ENCODE data around the gene PLCB2.

Gene PLCB2

DNA sequence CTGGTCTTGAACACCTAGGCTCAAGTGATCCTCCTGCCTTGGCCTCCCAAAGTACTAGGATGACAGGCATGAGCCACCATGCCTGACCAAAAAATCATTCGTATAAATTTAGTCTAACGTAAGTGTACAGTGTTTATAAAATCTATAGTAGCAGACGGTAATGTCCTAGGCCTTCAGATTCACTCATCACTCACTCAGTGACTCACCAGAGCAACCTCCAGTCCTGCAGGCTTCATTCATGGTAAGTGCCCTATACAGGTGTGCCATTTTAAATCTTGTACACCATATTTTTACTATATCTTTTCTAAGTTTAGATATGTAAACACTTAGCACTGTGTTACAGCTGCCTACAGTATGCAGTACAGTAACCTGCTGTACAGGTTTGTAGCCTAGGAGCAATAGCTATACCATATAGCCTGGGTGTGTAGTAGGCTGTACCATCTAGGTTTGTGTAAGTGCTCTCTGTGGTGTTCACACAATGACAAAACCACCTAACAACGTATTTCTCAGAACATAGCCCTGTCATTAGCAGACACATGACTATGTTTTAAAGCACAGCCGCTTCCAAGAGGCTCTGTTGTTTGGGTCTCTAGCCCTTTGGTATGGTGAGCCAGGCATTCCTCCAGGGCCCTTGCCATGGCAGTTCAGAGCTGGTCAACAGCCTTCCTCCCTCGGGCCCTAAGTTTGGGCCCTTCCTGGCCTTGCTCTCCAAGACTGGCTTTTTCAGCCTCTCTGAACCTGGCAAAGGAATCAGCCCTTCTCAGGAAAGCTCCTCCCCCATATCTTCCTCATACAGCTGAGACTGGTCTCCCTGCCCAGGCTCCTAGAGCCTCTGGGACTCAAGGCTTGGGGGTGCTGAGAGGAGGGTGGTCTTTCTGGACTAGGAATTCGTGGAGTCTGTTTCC is 34.9 kb upstream of the PLCB2 start:
- no peak for DNase-seq (ENCODE audit: low spot score)

- DNase-seq (ENCODE audit: low spot score), result no peak
These were observed 33.1 kb upstream of the PLCB2 start, which contains the start of gene CCDC9B for GRCh38 chr15:40340740-40341400. TSS of gene CCDC9B (minus strand) at chr15:40340939. CDS start at chr15:40340819, 120 bp downstream.

- no peak for DNase-seq (ENCODE audit: low spot score)
These were observed 32.5 kb upstream of the PLCB2 start for GRCh38 chr15:40340038-40340739.

GRCh38 chr15:40339621-40339945 is 31.8 kb upstream of the PLCB2 start:
- DNase-seq (ENCODE audit: low spot score), result no peak

GRCh38 chr15:40338921-40339620 is 31.3 kb upstream of the PLCB2 start:
- DNase-seq (ENCODE audit: low spot score), result no peak

DNA sequence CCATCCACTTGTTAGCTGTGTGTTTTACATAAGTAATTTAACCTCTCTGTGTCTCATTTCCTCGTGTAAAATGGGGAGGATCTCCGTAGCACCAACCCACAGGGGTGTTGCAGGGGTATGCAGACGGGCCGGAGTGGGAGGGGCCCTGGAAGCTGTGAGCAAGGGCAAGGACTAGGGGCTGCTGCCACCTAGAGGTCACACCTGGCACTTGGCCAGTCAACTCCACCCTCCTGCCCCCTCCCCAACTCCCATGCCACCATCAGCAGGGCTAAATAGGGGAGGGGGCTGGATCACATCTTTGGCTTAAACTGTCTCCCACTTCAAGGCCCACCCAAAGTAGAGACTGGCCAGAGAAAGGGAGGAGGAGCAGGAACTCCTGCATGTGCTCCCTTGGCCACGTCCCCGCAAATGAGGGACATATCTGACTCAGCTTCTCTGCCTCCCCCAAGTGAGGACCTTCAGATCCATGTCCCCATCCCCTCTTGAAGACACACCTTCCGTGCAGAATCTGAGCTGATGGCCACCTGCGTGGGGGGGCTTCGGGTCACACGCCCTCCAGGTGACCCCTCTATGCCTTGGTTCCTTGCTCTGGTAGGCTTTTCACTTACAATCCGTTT is 30.4 kb upstream of the PLCB2 start:
- DNase-seq (ENCODE audit: low spot score), result peak; percentile 88

GRCh38 chr15:40337597-40337996 is 29.9 kb upstream of the PLCB2 start:
- DNase-seq (ENCODE audit: low spot score), result no peak

GRCh38 chr15:40336744-40337122 is 29.0 kb upstream of the PLCB2 start:
- no peak for DNase-seq (ENCODE audit: low spot score)

DNA sequence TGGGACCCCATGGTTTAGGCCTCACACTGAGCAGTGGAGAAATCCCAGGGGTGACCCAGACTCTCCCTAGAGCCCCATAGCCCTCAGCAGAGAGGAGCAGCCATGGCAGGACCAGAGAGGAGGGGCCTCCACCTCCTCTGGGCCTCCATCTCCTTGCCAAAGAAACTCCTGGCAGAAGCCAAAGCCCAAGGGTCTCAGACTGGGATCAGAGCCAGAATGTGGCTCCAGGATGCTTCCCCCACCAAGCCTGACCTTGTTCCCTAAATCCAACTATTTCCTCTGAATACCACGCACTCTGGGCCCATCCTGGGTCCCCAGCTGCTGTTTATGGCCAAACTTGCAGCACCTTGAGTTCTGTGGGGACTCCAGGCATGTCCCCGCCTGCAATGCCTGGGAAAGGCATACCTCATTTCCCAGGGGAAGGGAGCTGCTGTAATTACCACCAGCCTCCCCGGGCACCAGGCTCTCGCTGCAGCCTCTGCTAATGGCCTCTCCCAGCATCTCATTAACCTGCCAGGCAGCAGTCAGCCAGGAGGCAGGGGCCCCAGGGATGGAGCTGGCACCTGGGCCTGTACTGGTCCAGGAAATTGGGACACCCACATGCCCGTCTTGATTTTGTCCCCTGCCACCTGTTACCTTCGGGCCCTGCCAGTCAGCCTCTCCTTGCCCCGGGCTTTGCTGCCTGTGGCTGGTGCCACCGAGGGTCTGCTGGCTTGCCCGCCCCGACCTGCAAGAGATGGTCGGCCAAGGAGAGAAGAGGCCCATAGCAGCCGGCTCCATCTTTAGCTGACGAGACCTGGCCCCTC is 28.4 kb upstream of the PLCB2 start:
- DNase-seq (ENCODE audit: low spot score), result no peak

DNA sequence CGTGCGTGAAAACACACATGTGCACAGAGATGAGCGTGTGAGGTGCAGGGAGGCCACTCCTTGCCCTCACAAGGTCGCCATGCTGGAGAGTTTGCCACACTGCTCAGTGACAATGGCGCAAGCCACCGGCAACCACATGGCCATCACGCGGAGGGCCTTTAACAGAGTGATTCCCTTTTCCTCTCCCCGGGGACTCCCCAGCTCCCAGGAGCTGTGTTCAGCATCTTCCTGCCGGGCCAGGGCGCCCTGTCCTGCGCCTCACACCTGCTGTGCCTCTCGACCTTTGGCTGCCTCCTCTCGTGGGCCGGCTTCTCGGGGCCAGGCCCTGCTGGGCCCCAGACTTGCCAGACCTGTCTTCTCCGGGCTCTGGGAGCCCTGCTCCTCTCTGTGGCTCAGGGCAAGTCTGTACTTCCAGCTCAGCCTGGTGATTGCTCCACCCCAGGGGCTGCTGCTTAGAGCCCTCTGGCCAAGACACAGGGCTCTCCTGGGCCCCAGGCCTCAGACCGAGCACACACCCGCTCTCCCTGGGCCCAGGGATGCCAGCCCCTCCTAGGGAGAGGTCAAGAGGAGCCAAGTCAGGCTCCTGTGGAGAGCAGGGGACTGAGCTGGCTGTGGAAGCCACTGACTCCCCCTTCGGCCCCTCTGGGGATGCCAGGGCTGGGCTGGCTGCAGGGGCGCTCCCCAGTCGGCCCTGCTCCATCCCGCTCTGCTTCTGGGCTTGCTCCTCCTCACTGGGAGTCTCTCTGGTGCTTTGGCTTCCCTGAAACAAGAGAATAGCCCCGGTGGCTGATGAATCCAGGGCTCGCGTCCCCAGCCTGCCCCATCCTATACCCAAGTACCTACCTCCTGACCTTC is 27.4 kb upstream of the PLCB2 start:
- no peak for DNase-seq (ENCODE audit: low spot score)

DNA sequence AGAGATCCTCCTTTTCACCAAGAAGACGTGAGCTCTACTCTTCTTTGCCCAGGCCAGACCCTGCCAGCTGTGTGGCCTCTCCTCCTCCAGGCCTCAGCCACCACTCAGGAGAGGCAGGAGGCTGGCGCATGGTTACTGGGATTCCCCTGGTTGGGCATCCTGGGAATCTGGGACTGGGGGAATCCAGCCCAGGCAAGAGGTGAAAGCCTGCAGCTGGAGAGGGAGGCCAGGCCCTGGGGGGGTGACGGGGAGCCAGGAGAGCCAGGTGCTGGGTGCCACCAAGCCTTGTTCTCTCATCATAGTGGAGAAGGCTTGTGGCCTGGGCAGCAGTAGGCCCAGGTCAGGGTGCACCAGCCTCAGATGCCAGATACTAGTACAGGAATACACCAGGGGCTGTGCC is 26.8 kb upstream of the PLCB2 start:
- DNase-seq (ENCODE audit: low spot score), result no peak

GRCh38 chr15:40333922-40334492 is 26.3 kb upstream of the PLCB2 start:
- no peak for DNase-seq (ENCODE audit: low spot score)

GRCh38 chr15:40332113-40332781 is 24.5 kb upstream of the PLCB2 start:
- no peak for DNase-seq (ENCODE audit: low spot score)

DNA sequence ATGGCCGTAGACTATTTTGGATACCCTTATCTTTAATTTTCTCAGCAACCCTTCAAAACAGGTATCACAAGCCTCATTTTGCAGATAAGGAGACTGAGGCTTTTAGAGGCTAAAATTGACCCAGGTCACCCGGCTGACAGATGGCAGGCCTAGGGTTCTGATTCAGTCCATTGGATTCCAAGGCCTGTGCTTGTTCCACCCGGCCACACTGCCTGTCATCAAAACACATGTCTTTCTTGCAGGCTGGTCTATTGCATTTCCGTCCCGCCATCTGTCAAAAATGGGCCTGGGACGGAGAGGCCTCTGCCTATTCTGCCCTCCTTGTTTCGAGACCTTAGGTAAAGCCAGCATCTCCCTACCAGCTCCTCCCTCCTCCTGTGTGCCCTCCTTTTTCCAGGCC is 23.9 kb upstream of the PLCB2 start:
- DNase-seq (ENCODE audit: low spot score), result no peak

GRCh38 chr15:40331026-40331425 is 23.3 kb upstream of the PLCB2 start:
- DNase-seq (ENCODE audit: low spot score), result no peak

- DNase-seq (ENCODE audit: low spot score), result no peak
These were observed 22.7 kb upstream of the PLCB2 start for GRCh38 chr15:40330368-40330836.

DNA sequence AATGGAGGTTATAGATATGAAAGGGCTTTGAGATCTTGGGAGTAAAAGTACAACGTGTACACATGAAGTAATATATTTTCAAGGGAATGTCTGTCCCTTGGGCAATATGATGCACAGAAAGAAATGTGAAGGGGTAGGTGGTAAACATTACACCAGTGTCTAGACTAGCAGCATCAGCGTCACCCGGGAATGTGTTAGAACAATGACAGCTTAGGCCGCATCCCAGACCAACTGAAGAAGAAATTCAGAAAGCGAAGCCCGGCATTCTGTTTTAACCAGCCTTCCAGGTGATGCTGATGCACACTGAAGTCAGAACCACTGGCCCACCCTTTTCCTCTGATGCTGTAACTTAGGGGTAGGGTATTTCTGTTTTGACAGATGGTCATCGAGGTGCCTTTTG is 22.1 kb upstream of the PLCB2 start:
- DNase-seq (ENCODE audit: low spot score), result no peak

DNA sequence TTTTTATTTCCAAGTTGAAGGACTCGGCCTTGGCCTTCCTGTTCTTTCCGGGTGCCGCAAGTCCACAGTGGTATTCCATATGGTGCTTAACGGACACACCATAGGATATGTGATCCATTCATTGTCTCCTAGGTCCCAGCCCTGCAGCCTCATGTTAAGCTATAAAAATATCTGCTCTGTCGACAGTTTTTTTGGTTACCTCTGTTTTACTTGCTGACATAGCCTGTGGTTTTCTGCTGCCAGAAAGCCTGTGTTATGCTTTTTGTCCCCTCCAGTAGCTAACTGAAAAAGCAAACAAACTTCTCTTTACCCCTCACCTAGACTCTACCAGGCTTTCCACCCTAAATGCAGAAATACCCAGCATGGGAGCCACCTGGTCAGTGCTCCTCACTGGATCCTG is 21.0 kb upstream of the PLCB2 start:
- no peak for DNase-seq (ENCODE audit: low spot score)

- DNase-seq (ENCODE audit: low spot score), result no peak
These were observed 20.4 kb upstream of the PLCB2 start for GRCh38 chr15:40328176-40328575.
